SK-N-SH treated with all-trans-retinoic acid at 6 μM for 48 hours (cell line): ENCODE data around the gene TMEM52B.
"Not testable (repeated sequence)": the region's sequence is repeated elsewhere in the genome, so short reads cannot be mapped to it uniquely, and the experiment has no call there.

ENCODE experiments used
- ATAC-seq: fragments of 200-7000 bp; cut with Tn5 transposase; 3 replicates; pipeline ENCODE4 v1.9.1; 2020; ENCODE audit warnings: mild to moderate bottlenecking, moderate library complexity
- CSDC2 ChIP-seq: fragments of 250-450 bp; sonication (Bioruptor Pico); IDR thresholded peaks from 2 replicates; pipeline ENCODE4 v1.5.0; 2020; ENCODE audit warnings: mild to moderate bottlenecking, moderate library complexity
- ESRRG ChIP-seq: fragments of 250-450 bp; sonication (Bioruptor Pico); IDR thresholded peaks from 2 replicates; pipeline ENCODE4 v1.6.1; 2021; ENCODE audit warnings: mild to moderate bottlenecking
- GLIS3 ChIP-seq: fragments of 250-450 bp; sonication (Bioruptor Pico); IDR thresholded peaks from 2 replicates; pipeline ENCODE4 v1.5.0; 2020; ENCODE audit warnings: mild to moderate bottlenecking, moderate library complexity
- ISL1 ChIP-seq: fragments of 250-450 bp; sonication (Bioruptor Pico); IDR thresholded peaks from 2 replicates; pipeline ENCODE4 v2.1.2; 2022; ENCODE audit warnings: mild to moderate bottlenecking, moderate library complexity
- OSR1 ChIP-seq: fragments of 250-450 bp; sonication (Bioruptor Pico); IDR thresholded peaks from 2 replicates; pipeline ENCODE4 v1.8.0; 2022; ENCODE audit warnings: moderate library complexity, mild to moderate bottlenecking, inconsistent platforms
- PATZ1 ChIP-seq: fragments of 250-450 bp; sonication (Bioruptor Pico); IDR thresholded peaks from 2 replicates; pipeline ENCODE4 v1.8.0; 2020; ENCODE audit warnings: mild to moderate bottlenecking, moderate library complexity, borderline replicate concordance
- PPARA ChIP-seq: fragments of 250-450 bp; sonication (Bioruptor Pico); IDR thresholded peaks from 2 replicates; pipeline ENCODE4 v1.5.0; 2020; ENCODE audit warnings: mild to moderate bottlenecking, borderline replicate concordance
- RARB ChIP-seq: fragments of 250-450 bp; sonication (Bioruptor Pico); IDR thresholded peaks from 2 replicates; pipeline ENCODE4 v1.8.0; 2021; ENCODE audit warnings: mild to moderate bottlenecking, moderate library complexity
- SNAI2 ChIP-seq: fragments of 250-450 bp; sonication (Bioruptor Pico); IDR thresholded peaks from 2 replicates; pipeline ENCODE4 v1.5.0; 2020; ENCODE audit warnings: mild to moderate bottlenecking, moderate library complexity
- TCF4 ChIP-seq: fragments of 250-450 bp; sonication (Bioruptor Pico); IDR thresholded peaks from 2 replicates; pipeline ENCODE4 v1.8.0; 2021; ENCODE audit warnings: mild to moderate bottlenecking, moderate library complexity, borderline replicate concordance
- ZC3H10 ChIP-seq: fragments of 250-450 bp; sonication (Bioruptor Pico); IDR thresholded peaks from 2 replicates; pipeline ENCODE4 v1.5.1; 2021; ENCODE audit warnings: mild to moderate bottlenecking, moderate library complexity
- ZFP3 ChIP-seq: fragments of 250-450 bp; sonication (Bioruptor Pico); IDR thresholded peaks from 2 replicates; pipeline ENCODE4 v1.5.0; 2020; ENCODE audit warnings: mild to moderate bottlenecking, moderate library complexity
- ZNF565 ChIP-seq: fragments of 450-650 bp; formaldehyde crosslinking; conservative IDR thresholded peaks from 2 replicates; pipeline ENCODE4 v1.5.0; 2020; ENCODE audit warnings: low read depth, mild to moderate bottlenecking, moderate library complexity
- ZNF70 ChIP-seq: fragments of 450-650 bp; formaldehyde crosslinking; IDR thresholded peaks from 2 replicates; pipeline ENCODE4 v1.5.0; 2020; ENCODE audit warnings: mild to moderate bottlenecking, moderate library complexity
- ZNF8 ChIP-seq: fragments of 450-650 bp; formaldehyde crosslinking; IDR thresholded peaks from 2 replicates; pipeline ENCODE4 v1.5.0; 2020; ENCODE audit warnings: mild to moderate bottlenecking, moderate library complexity
- TF ChIP-seq, protein P1 (sequence below): fragments of 250-450 bp; sonication (Bioruptor Pico); IDR thresholded peaks from 2 replicates; pipeline ENCODE4 v1.5.0; 2020; ENCODE audit warnings: mild to moderate bottlenecking, moderate library complexity
- TF ChIP-seq, protein P2 (sequence below): fragments of 250-450 bp; sonication (Bioruptor Pico); IDR thresholded peaks from 2 replicates; pipeline ENCODE4 v1.5.1; 2020; ENCODE audit warnings: low read depth, mild to moderate bottlenecking, moderate library complexity
- TF ChIP-seq, protein P3 (sequence below): fragments of 250-450 bp; sonication (Bioruptor Pico); IDR thresholded peaks from 2 replicates; pipeline ENCODE4 v1.5.1; 2021; ENCODE audit warnings: mild to moderate bottlenecking, moderate library complexity

The TMEM52B gene

DNA sequence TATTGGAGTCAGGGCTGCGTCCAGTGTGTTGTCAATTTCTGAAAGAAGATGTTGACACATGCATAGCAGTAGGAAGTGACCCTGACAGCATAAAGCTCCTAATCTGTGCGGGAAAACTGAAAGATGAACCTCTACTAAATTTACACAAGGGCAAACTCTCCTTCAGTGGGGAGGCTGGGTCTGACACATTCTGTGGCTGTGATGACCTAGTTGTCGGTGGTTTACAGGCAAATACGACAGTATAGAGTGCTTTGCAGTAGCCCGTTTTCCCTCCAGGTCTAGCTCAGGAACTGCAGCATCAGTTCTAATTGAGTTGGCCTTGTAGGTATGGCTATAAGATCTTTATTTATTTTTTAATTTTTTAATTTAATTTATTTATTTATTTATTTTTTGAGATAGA is 19.0 kb downstream of the TMEM52B start:
- TF ChIP-seq, protein P1, sequence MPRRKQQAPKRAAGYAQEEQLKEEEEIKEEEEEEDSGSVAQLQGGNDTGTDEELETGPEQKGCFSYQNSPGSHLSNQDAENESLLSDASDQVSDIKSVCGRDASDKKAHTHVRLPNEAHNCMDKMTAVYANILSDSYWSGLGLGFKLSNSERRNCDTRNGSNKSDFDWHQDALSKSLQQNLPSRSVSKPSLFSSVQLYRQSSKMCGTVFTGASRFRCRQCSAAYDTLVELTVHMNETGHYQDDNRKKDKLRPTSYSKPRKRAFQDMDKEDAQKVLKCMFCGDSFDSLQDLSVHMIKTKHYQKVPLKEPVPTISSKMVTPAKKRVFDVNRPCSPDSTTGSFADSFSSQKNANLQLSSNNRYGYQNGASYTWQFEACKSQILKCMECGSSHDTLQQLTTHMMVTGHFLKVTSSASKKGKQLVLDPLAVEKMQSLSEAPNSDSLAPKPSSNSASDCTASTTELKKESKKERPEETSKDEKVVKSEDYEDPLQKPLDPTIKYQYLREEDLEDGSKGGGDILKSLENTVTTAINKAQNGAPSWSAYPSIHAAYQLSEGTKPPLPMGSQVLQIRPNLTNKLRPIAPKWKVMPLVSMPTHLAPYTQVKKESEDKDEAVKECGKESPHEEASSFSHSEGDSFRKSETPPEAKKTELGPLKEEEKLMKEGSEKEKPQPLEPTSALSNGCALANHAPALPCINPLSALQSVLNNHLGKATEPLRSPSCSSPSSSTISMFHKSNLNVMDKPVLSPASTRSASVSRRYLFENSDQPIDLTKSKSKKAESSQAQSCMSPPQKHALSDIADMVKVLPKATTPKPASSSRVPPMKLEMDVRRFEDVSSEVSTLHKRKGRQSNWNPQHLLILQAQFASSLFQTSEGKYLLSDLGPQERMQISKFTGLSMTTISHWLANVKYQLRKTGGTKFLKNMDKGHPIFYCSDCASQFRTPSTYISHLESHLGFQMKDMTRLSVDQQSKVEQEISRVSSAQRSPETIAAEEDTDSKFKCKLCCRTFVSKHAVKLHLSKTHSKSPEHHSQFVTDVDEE: no peak
- TF ChIP-seq, protein P2, sequence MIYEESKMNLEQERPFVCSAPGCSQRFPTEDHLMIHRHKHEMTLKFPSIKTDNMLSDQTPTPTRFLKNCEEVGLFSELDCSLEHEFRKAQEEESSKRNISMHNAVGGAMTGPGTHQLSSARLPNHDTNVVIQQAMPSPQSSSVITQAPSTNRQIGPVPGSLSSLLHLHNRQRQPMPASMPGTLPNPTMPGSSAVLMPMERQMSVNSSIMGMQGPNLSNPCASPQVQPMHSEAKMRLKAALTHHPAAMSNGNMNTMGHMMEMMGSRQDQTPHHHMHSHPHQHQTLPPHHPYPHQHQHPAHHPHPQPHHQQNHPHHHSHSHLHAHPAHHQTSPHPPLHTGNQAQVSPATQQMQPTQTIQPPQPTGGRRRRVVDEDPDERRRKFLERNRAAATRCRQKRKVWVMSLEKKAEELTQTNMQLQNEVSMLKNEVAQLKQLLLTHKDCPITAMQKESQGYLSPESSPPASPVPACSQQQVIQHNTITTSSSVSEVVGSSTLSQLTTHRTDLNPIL (CRISPR knock-in tag): no peak
- TF ChIP-seq SNAI2 (no peak), TCF4 (CRISPR knock-in tag) (no peak), PPARA (CRISPR knock-in tag) (no peak), ZNF565 (no peak), CSDC2 (CRISPR knock-in tag) (no peak), ESRRG (CRISPR knock-in tag) (no peak)
- TF ChIP-seq, protein P3, sequence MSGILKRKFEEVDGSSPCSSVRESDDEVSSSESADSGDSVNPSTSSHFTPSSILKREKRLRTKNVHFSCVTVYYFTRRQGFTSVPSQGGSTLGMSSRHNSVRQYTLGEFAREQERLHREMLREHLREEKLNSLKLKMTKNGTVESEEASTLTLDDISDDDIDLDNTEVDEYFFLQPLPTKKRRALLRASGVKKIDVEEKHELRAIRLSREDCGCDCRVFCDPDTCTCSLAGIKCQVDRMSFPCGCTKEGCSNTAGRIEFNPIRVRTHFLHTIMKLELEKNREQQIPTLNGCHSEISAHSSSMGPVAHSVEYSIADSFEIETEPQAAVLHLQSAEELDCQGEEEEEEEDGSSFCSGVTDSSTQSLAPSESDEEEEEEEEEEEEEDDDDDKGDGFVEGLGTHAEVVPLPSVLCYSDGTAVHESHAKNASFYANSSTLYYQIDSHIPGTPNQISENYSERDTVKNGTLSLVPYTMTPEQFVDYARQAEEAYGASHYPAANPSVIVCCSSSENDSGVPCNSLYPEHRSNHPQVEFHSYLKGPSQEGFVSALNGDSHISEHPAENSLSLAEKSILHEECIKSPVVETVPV: no peak
- no peak for ATAC-seq

GRCh38 chr12:10204495-10204894 is 25.7 kb downstream of the TMEM52B start:
- not testable (repeated sequence) for ATAC-seq

DNA sequence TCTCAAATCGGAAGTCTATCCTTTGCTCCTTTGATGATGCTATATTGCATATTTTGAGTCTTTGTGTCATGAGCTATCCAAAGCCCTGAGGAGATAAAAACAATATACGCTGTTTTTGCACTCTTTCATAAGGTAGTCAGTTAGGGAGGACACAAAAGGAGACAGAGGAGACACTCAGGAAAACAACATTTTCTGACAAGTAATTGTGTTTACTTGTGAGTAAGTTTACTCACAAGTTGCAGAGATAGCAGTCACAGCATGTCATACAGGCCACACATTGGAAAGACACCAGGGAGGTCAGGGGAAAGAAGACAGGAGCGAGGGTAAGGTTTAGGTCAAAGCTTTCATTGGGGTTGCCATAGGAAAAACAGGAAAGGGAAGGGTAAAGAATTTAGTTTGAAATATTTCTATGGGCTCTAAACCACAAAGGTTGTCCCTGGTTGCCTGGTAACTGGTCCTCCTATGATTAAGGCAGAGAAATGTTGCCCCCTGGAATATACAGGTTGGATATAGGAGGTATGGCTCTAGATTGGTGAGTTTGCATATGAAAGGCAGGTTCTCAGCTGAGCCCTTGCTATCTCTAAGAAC is 26.5 kb downstream of the TMEM52B start:
- no peak for TF ChIP-seq ZNF8 (CRISPR knock-in tag)
- no peak for TF ChIP-seq PATZ1 (CRISPR knock-in tag)
- TF ChIP-seq ZFP3: no peak
- no peak for TF ChIP-seq ISL1 (CRISPR knock-in tag)
- no peak for TF ChIP-seq OSR1 (CRISPR knock-in tag)
- no peak for TF ChIP-seq RARB
- no peak for TF ChIP-seq PPARA (CRISPR knock-in tag)
- no peak for TF ChIP-seq ZNF70 (CRISPR knock-in tag)
- TF ChIP-seq GLIS3 (CRISPR knock-in tag): no peak
- TF ChIP-seq CSDC2 (CRISPR knock-in tag): no peak
- TF ChIP-seq ZC3H10 (CRISPR knock-in tag): no peak
- no peak for ATAC-seq

DNA sequence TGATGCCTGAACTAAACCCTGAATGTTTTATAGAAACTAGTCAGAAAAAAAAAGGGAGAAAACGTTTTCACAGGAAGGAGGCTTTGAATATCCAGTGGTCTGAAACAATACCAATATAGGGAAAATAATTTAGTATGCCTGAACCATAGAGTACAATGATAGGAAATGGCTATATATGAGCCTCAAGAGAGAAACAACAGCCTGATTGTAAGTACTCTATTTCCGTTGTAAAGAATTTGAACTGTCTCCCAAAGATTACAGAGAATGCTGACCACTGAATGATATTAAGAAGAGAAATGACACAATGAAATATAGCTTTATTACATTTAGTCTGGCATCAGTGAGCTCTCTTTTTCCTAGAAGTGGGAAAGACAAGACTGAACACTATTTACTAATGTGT is 28.3 kb downstream of the TMEM52B start:
- TF ChIP-seq, protein P1: no peak
- TF ChIP-seq TCF4 (CRISPR knock-in tag): no peak
- ATAC-seq: no peak
